ENCODE measurements around the gene CIDEC. TPM values are rescaled to one million over a fixed set of nuclear protein-coding genes. Genes with fewer than 3 reads are reported as not detected.

The CIDEC gene
- polyA plus RNA-seq, 1 donor from 2014 or later, result not detected

DNA sequence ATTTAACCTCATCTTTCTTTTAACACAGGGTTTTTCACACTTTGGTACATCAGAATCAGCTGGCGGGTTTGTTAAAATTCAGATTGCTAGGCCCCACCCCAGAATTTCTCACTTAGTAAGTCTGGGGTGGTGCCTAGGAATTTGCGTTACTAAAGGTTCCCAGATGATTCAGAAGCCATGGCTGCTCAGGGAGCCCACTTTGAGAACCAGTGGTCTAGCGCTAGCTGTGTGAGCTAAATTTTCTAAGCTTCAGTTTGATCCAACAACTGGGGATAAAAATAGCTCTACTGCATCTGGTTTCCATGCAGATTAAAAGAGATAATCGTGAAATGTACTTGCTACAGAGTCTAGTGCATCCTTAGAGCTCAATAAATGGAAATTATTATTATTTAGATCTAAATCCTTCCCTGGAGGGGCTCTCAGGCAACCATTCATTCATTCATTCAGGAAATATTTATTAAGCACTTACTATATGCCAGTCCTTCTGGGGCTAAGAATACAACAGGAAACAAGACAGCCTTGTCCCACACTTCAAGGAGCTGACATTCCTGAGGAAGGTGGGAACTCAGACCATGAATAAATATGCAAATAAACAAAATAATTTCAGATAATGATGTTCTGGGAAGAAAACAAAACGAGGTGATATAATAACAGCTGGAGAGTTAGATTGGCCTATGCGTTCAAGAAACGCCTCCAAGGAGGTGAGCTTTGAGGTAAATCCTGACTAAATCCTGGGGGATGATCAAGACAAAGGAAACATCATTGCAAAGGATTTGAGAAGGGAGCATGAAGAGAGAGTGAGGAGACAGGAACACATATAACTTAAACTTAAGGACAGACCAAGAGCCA is 3.9 kb upstream of the CIDEC start:
- no peaks in the 10 kb centered on the region for H3K9me2 ChIP-seq (ENCODE audit: insufficient read depth, low read length)
- H4K20me1 ChIP-seq (ENCODE audit: insufficient read depth), result no peaks in the 10 kb centered on the region
- H3K36me3 ChIP-seq (ENCODE audit: insufficient read depth, low read length), result no peaks in the 10 kb centered on the region
- no peaks in the 10 kb centered on the region for H3F3A ChIP-seq (ENCODE audit: insufficient read depth, low read length, poor library complexity, severe bottlenecking)
- no peak overlapping the region for H3K9ac ChIP-seq (ENCODE audit: low read length)
- TF ChIP-seq MXI1 (conservative IDR thresholded peaks at IDR 0.05; ENCODE audit: poor library complexity, severe bottlenecking), result no peak
- no peak for TF ChIP-seq TAF1 (IDR thresholded peaks at IDR 0.05; ENCODE audit: low read depth)
- TF ChIP-seq, protein P1, sequence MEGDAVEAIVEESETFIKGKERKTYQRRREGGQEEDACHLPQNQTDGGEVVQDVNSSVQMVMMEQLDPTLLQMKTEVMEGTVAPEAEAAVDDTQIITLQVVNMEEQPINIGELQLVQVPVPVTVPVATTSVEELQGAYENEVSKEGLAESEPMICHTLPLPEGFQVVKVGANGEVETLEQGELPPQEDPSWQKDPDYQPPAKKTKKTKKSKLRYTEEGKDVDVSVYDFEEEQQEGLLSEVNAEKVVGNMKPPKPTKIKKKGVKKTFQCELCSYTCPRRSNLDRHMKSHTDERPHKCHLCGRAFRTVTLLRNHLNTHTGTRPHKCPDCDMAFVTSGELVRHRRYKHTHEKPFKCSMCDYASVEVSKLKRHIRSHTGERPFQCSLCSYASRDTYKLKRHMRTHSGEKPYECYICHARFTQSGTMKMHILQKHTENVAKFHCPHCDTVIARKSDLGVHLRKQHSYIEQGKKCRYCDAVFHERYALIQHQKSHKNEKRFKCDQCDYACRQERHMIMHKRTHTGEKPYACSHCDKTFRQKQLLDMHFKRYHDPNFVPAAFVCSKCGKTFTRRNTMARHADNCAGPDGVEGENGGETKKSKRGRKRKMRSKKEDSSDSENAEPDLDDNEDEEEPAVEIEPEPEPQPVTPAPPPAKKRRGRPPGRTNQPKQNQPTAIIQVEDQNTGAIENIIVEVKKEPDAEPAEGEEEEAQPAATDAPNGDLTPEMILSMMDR (IDR thresholded peaks at IDR 0.05; ENCODE audit: poor library complexity, severe bottlenecking), result no peak
- TF ChIP-seq EP300 (conservative IDR thresholded peaks at IDR 0.05; ENCODE audit: poor library complexity, severe bottlenecking), result no peak
- no peak for TF ChIP-seq POLR2AphosphoS5 (IDR thresholded peaks at IDR 0.05)
- TF ChIP-seq, protein P2, sequence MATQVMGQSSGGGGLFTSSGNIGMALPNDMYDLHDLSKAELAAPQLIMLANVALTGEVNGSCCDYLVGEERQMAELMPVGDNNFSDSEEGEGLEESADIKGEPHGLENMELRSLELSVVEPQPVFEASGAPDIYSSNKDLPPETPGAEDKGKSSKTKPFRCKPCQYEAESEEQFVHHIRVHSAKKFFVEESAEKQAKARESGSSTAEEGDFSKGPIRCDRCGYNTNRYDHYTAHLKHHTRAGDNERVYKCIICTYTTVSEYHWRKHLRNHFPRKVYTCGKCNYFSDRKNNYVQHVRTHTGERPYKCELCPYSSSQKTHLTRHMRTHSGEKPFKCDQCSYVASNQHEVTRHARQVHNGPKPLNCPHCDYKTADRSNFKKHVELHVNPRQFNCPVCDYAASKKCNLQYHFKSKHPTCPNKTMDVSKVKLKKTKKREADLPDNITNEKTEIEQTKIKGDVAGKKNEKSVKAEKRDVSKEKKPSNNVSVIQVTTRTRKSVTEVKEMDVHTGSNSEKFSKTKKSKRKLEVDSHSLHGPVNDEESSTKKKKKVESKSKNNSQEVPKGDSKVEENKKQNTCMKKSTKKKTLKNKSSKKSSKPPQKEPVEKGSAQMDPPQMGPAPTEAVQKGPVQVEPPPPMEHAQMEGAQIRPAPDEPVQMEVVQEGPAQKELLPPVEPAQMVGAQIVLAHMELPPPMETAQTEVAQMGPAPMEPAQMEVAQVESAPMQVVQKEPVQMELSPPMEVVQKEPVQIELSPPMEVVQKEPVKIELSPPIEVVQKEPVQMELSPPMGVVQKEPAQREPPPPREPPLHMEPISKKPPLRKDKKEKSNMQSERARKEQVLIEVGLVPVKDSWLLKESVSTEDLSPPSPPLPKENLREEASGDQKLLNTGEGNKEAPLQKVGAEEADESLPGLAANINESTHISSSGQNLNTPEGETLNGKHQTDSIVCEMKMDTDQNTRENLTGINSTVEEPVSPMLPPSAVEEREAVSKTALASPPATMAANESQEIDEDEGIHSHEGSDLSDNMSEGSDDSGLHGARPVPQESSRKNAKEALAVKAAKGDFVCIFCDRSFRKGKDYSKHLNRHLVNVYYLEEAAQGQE (IDR thresholded peaks at IDR 0.05; ENCODE audit: borderline replicate concordance), result no peak
- no peak for TF ChIP-seq RAD21 (conservative IDR thresholded peaks at IDR 0.05)
- no peak for TF ChIP-seq SMC3 (conservative IDR thresholded peaks at IDR 0.05; ENCODE audit: poor library complexity)
- no peak for TF ChIP-seq EZH2 (IDR thresholded peaks at IDR 0.05; ENCODE audit: borderline replicate concordance, insufficient read depth, low read length, poor library complexity, severe bottlenecking)
- no peak overlapping the region for H3K4me2 ChIP-seq (ENCODE audit: low read length)
- no peak overlapping the region for H2AFZ ChIP-seq (ENCODE audit: low read depth, low read length)
- H3K79me2 ChIP-seq (replicated peaks; ENCODE audit: insufficient read depth, low read length), result no peaks in the 10 kb centered on the region
- H3K27ac ChIP-seq (ENCODE audit: low read length), result no peak overlapping the region
- H3K4me3 ChIP-seq (ENCODE audit: low read length), result no peak overlapping the region
- no peaks in the 10 kb centered on the region for H3K9me3 ChIP-seq (ENCODE audit: low read length)
- no peaks in the 10 kb centered on the region for H3K27me3 ChIP-seq (ENCODE audit: insufficient read depth, low read depth, low read length)

DNA sequence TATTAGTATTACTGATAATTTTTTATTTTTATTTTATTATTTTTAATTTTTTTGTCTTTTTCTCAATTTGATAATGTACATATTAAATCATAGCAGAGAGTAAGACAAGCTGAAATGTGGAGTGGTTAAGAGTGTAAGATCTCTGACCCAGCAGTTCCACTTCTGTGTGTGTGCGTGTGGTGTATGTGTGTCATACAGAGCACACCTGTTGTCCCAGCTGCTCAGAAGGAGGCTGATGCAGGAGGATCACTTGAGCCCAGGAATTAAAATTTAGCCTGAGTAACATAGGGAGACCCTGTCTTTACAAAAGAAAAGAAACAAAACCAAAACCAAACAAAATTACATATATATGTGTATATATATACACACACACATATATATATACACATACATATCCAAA is 1.4 kb upstream of the CIDEC start:
- H3F3A ChIP-seq (ENCODE audit: insufficient read depth, low read length, poor library complexity, severe bottlenecking), result no peaks in the 10 kb centered on the region
- H3K36me3 ChIP-seq (ENCODE audit: insufficient read depth, low read length), result no peaks in the 10 kb centered on the region
- H3K9me3 ChIP-seq (ENCODE audit: low read length), result no peaks in the 10 kb centered on the region
- H3K27me3 ChIP-seq (ENCODE audit: insufficient read depth, low read depth, low read length), result no peaks in the 10 kb centered on the region
- no peak overlapping the region for H3K4me2 ChIP-seq (ENCODE audit: low read length)
- no peaks in the 10 kb centered on the region for H3K79me2 ChIP-seq (replicated peaks; ENCODE audit: insufficient read depth, low read length)
- H3K27ac ChIP-seq (ENCODE audit: low read length), result no peak overlapping the region
- H4K20me1 ChIP-seq (ENCODE audit: insufficient read depth), result no peaks in the 10 kb centered on the region
- TF ChIP-seq EZH2 (IDR thresholded peaks at IDR 0.05; ENCODE audit: borderline replicate concordance, insufficient read depth, low read length, poor library complexity, severe bottlenecking) (no peak), EP300 (conservative IDR thresholded peaks at IDR 0.05; ENCODE audit: poor library complexity, severe bottlenecking) (no peak), MXI1 (conservative IDR thresholded peaks at IDR 0.05; ENCODE audit: poor library complexity, severe bottlenecking) (no peak), RAD21 (conservative IDR thresholded peaks at IDR 0.05) (no peak), POLR2AphosphoS5 (IDR thresholded peaks at IDR 0.05) (no peak), TAF1 (IDR thresholded peaks at IDR 0.05; ENCODE audit: low read depth) (no peak), SMC3 (conservative IDR thresholded peaks at IDR 0.05; ENCODE audit: poor library complexity) (no peak)
- TF ChIP-seq, protein P2 (IDR thresholded peaks at IDR 0.05; ENCODE audit: borderline replicate concordance), result no peak
- TF ChIP-seq, protein P1 (IDR thresholded peaks at IDR 0.05; ENCODE audit: poor library complexity, severe bottlenecking), result no peak
- H3K9ac ChIP-seq (ENCODE audit: low read length), result no peak overlapping the region
- no peak overlapping the region for H3K4me3 ChIP-seq (ENCODE audit: low read length)
- H2AFZ ChIP-seq (ENCODE audit: low read depth, low read length), result no peak overlapping the region
- no peaks in the 10 kb centered on the region for H3K9me2 ChIP-seq (ENCODE audit: insufficient read depth, low read length)
